ENCODE measurements around the gene SRC. TPM values are rescaled to one million over a fixed set of nuclear protein-coding genes. Genes with fewer than 3 reads are reported as not detected.

Gene SRC
- total RNA-seq, 4 donors from 2014 or later = 30.6 to 54.7 (median 45.0) TPM

DNA sequence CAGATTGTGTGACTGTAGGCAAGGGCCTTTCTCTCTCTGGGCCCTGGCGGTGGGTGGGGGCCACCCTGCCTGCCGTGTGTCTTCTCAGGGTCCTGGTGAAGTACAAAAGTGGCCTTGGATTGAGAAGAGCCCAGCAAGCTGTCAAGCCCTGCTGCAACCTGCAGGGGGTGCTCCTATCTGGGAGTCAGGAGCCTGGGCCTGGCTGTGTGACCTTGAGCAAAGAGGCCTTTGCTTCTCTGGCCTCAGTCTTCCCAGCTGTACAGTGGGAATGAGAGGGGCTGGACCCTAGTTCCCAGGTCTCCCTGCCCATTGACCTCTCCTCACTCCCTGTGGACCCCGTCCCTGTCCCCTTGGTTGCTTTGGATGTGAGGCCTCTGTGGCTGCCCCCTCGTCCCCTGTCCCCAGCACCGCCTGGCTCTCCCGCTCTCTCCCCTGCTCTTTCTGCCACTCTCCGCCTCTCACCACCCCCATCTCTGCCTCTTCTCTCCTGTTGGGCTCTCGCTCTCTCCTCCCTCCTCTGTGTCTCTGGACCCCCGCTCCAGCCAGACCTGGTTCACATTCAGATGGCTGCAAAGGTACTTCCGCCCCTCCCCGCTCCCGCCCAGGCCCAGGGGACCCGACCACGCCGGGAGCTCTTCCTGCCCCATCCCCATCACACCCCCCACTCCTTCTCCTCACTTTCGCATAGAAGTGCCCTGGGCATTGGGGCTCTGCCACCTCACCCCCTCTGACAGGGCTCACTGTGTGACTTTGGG lies 46.7 kb downstream of the SRC start:
- ATAC-seq = no peak
- H3K27me3 ChIP-seq = no peaks in the 10 kb centered on the region
- H3K4me1 ChIP-seq = peaks cover 0 to 38% (median 10%) of the 10 kb centered on the region in 3 donors
- H3K27ac ChIP-seq = no peak overlapping the region
- H3K9me3 ChIP-seq = no peaks in the 10 kb centered on the region
- 86 to 93% methylated on average over 5 to 13 of the region's 16 CpGs for WGBS, 2 donors (ENCODE audit: low coverage in 1 of 2)
- TF ChIP-seq, protein P1, sequence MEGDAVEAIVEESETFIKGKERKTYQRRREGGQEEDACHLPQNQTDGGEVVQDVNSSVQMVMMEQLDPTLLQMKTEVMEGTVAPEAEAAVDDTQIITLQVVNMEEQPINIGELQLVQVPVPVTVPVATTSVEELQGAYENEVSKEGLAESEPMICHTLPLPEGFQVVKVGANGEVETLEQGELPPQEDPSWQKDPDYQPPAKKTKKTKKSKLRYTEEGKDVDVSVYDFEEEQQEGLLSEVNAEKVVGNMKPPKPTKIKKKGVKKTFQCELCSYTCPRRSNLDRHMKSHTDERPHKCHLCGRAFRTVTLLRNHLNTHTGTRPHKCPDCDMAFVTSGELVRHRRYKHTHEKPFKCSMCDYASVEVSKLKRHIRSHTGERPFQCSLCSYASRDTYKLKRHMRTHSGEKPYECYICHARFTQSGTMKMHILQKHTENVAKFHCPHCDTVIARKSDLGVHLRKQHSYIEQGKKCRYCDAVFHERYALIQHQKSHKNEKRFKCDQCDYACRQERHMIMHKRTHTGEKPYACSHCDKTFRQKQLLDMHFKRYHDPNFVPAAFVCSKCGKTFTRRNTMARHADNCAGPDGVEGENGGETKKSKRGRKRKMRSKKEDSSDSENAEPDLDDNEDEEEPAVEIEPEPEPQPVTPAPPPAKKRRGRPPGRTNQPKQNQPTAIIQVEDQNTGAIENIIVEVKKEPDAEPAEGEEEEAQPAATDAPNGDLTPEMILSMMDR (IDR thresholded peaks at IDR 0.05) = peak in 1 of 4 experiments; percentile 26
- TF ChIP-seq POLR2AphosphoS5 (IDR thresholded peaks at IDR 0.05) = no peak
- no peak for TF ChIP-seq EP300 (IDR thresholded peaks at IDR 0.05)
- peaks cover 0 to 99% of the 10 kb centered on the region in 2 donors for H3K36me3 ChIP-seq
- H3K4me3 ChIP-seq = no peak overlapping the region

DNA sequence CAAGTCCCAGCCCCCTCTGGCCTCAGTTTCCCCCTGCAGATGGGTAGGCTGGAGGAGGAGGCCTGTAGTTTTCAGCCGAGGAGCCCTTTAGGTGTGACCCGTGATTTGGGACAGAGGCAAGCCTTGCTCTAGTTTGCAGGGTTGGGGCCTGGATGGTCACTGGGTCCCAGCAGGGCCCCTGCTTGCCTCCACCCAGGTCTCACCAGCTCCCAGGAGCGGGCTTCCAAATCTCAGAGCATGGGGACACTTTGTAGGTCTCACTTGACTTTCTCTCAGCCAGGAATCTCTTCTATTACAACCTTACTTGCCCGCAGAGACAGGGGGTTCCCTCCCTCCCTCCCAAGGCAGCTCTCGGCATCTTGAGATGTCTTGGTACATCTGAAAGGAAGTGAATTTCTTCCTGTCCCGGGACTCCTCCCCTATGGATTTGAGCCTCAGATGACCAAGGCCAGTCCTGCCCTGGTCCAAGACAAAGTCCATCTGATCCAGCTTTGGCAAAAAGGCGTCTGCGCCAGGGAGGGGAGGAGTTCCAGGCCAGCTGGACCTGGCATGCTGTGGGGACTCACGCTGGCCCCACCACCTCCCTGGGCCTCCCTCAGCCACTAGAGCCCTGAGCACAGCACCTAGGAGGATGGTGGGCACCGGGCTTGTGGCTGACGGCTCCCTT lies 47.4 kb downstream of the SRC start:
- no peak overlapping the region for H3K27ac ChIP-seq
- no peak overlapping the region for H3K4me3 ChIP-seq
- no peaks in the 10 kb centered on the region for H3K27me3 ChIP-seq
- H3K4me1 ChIP-seq = peaks cover 0 to 38% (median 10%) of the 10 kb centered on the region in 3 donors
- TF ChIP-seq, protein P1 (IDR thresholded peaks at IDR 0.05) = no peak
- TF ChIP-seq POLR2AphosphoS5 (IDR thresholded peaks at IDR 0.05) = no peak
- TF ChIP-seq EP300 (IDR thresholded peaks at IDR 0.05) = no peak
- TF ChIP-seq POLR2A (IDR thresholded peaks at IDR 0.05) = no peak
- no peak for ATAC-seq
- peaks cover 0 to 99% of the 10 kb centered on the region in 2 donors for H3K36me3 ChIP-seq
- no peaks in the 10 kb centered on the region for H3K9me3 ChIP-seq
- WGBS, 2 donors (ENCODE audit: low coverage in 1 of 2) = 62% methylated on average over 2 of the region's 11 CpGs; no CpG with 5 or more reads in 1 of the 2 donors

DNA sequence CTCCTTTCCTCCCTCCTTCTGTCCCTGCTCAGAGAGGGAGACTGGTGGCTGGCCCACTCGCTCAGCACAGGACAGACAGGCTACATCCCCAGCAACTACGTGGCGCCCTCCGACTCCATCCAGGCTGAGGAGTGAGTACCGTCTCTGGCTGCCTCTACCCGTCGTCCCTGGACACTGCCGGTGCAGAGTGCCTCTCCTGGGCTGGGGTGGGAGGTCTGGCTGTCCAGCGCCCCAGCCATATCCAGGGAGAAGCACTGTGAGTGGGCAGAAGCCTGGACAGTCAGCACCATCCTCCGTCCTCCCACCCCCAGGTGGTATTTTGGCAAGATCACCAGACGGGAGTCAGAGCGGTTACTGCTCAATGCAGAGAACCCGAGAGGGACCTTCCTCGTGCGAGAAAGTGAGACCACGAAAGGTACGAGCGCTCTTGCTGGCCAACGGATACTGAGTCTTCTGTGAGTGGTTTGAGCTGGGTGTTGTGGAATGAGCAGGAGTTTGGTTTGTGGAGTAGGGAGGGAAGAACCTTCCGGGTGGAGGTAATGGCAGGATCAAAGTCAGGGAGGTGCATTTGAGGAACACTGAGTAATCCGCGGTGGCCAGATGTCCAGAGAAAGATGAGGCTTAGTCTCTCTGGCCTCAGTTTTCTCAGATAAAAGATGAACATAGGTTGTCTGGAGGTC lies 48.1 kb downstream of the SRC start:
- Histone ChIP-seq H3K9me3 (no peaks in the 10 kb centered on the region), H3K36me3 (peaks cover 0 to 99% of the 10 kb centered on the region in 2 donors), H3K27me3 (no peaks in the 10 kb centered on the region), H3K4me1 (peaks cover 0 to 38% (median 10%) of the 10 kb centered on the region in 3 donors), H3K27ac (no peak overlapping the region), H3K4me3 (no peak overlapping the region)
- TF ChIP-seq, protein P1 (IDR thresholded peaks at IDR 0.05) = no peak
- TF ChIP-seq POLR2AphosphoS5 (IDR thresholded peaks at IDR 0.05) (no peak), EP300 (IDR thresholded peaks at IDR 0.05) (no peak), POLR2A (IDR thresholded peaks at IDR 0.05) (no peak)
- 81% methylated on average over 8 of the region's 22 CpGs; no CpG with 5 or more reads in 1 of the 2 donors for WGBS, 2 donors (ENCODE audit: low coverage in 1 of 2)
- no peak for ATAC-seq

DNA sequence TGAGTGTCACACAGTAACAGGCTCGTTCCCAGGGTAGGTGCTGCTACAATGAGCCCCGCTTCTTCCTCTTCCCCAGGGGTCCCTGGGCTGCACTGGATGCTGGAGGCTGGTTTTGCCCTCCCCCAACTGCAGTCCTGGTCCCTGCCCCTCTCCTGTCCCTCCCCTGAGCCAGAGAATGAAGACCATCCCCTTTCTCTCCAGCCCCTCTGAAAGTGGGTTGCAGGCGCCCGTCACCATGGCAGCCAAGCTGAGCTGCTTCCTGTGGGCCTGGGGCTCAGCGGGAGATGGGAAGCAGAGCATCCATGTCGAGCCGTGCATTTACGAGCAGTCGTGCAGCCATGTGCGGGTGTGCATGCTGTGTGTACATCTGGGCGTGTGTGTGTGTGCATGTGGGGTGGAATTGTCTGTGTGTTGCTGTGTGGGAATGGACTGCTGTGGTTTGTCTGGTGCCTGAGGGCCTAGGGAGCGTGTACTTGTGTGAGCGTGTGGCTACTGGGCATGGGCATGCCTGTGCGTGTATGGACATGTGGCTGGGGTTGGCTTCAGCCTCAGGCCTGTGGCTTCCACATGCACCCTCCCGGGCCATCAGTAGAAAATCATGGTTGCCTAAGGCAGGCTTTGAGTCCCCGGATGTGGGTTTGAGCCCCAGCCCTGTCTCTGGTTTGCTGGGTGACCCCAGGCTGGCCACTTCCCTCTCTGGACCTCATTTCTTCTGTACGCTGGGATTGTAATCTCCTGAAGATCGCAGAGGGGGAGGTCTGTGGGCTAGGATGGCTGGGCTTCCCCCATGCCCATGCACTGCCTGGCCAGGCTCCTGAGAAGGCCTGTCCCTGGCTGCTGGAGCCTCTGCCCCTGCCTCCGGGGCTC lies 48.8 kb downstream of the SRC start:
- WGBS, 2 donors (ENCODE audit: low coverage in 1 of 2) = 74 to 100% methylated on average over 2 to 5 of the region's 19 CpGs
- no peaks in the 10 kb centered on the region for H3K27me3 ChIP-seq
- no peak overlapping the region for H3K4me3 ChIP-seq
- TF ChIP-seq POLR2AphosphoS5 (IDR thresholded peaks at IDR 0.05) = no peak
- TF ChIP-seq, protein P1 (IDR thresholded peaks at IDR 0.05) = no peak
- no peak for TF ChIP-seq EP300 (IDR thresholded peaks at IDR 0.05)
- TF ChIP-seq POLR2A (IDR thresholded peaks at IDR 0.05) = no peak
- peaks cover 0 to 99% of the 10 kb centered on the region in 2 donors for H3K36me3 ChIP-seq
- H3K27ac ChIP-seq = peak overlapping the region in 2 of 4 donors; percentile 17 to 49
- H3K4me1 ChIP-seq = peaks cover 0 to 38% (median 10%) of the 10 kb centered on the region in 3 donors
- no peak for ATAC-seq
- H3K9me3 ChIP-seq = no peaks in the 10 kb centered on the region

Measured in gastroesophageal sphincter (tissue), 4 donors.